NT2/D1 (cell line): ENCODE measurements around the gene ERICH3.

Source experiments
- SUZ12 ChIP-seq: IDR thresholded peaks from 2 replicates; pipeline ENCODE4 v1.6.1; 2011; ENCODE audit not compliant: insufficient read length, insufficient read depth; ENCODE audit errors: extremely low read depth
- YY1 ChIP-seq: IDR thresholded peaks from 2 replicates; pipeline ENCODE4 v1.6.1; 2011; ENCODE audit not compliant: insufficient read length, insufficient read depth
- ZNF274 ChIP-seq: IDR thresholded peaks from 2 replicates; pipeline ENCODE4 v1.6.1; 2011; ENCODE audit warnings: mild to moderate bottlenecking, low read depth, low read length

DNA sequence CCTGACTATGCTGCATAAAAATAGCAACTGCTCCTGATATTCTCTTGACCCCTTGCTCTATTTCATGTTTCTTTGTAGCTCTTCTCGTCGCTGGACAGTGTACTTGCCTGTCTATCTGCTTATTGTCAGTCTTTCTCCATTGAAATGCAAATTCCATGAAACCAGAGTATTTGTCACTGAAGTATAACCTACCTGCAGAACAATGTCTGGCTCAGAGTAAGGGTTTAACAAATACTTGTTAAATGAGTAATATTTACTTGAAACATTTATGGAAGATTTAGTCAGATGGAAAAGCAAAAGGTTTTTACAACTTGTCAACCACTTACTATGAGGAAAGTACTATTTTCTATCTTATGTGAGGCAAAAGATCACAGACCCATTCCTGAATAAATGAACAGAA, 19.9 kb upstream of the ERICH3 start:
- TF ChIP-seq ZNF274 (no peak), YY1 (no peak), SUZ12 (no peak)
